Bronchial epithelial cell (primary cell): ENCODE results near the gene CHST8. TPM values are rescaled to one million over a fixed set of nuclear protein-coding genes. Genes with fewer than 3 reads are reported as not detected.
"Not testable (repeated sequence)": the region's sequence is repeated elsewhere in the genome, so short reads cannot be mapped to it uniquely, and the experiment has no call there.

Source experiments
- DNase-seq: peaks from one replicate; pipeline ENCODE4 v3.0.0-alpha.2; 2010; ENCODE audit warnings: low read depth
- FAIRE-seq: peaks from 2 replicates; lab custom pipeline; 2011; peaks lifted over from hg19 to GRCh38; lab: Jason Lieb, UNC
- H3K27me3 ChIP-seq: 2 replicates; pipeline ENCODE4 v1.5.1; 2011; ENCODE audit warnings: low read length; ENCODE audit not compliant: control insufficient read depth, insufficient read depth
- H3K36me3 ChIP-seq: 2 replicates; pipeline ENCODE4 v1.5.1; 2011; ENCODE audit warnings: low read length; ENCODE audit not compliant: control insufficient read depth, insufficient read depth
- H3K4me3 ChIP-seq: 2 replicates; pipeline ENCODE4 v1.5.1; 2011; ENCODE audit warnings: mild to moderate bottlenecking, low read depth, low read length, control low read depth
- total RNA-seq: library from RNA; depleted of rRNA; stranded (reverse); fragments of >200 nt; gene quantifications from 2 replicates; pipeline ENCODE4 v1.2.1, GENCODE V29; 2014
- TF ChIP-seq, protein P1 (sequence below): IDR thresholded peaks from 2 replicates; pipeline ENCODE4 v1.5.1; 2011; ENCODE audit warnings: mild to moderate bottlenecking, moderate library complexity, low read length, control low read depth, inconsistent platforms; ENCODE audit not compliant: insufficient read depth, severe bottlenecking

The CHST8 gene
- total RNA-seq, 1 donor from 2014 or later, result under 0.01 TPM

DNA sequence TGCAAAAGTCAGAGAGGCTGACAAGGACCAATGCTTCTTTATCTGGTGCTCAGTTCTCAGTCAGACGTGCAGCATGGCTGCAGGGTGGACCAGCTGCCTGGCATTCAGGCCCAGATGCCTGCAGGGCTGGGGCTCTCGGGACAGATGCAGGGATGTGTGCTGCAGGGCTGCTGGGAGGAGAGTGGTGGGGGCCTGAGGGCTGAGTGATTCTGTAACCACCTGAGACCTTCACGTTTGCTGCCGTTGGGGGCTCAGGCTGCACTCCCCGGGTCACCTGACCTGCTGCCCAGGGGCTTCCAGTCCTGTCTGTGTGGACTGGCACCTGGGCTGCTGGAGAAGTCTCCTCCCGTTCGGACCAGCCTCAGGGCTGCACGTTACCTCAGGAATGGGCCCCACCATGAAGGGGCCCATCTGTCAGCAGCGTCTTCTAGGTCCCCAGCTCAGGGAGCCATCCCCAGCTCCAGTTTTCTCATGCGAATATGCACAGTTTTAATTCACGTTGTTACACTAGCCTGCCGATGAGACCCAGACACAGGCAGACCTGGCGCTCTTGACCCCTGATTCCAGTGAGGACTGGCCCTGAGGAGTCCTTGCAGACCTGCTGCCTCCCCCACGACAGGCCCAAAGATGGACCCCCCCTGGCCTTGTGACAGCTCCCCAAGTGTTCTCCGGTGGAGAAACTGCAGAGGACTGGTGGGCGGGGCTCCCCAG, 191.8 kb downstream of the CHST8 start:
- TF ChIP-seq, protein P1, sequence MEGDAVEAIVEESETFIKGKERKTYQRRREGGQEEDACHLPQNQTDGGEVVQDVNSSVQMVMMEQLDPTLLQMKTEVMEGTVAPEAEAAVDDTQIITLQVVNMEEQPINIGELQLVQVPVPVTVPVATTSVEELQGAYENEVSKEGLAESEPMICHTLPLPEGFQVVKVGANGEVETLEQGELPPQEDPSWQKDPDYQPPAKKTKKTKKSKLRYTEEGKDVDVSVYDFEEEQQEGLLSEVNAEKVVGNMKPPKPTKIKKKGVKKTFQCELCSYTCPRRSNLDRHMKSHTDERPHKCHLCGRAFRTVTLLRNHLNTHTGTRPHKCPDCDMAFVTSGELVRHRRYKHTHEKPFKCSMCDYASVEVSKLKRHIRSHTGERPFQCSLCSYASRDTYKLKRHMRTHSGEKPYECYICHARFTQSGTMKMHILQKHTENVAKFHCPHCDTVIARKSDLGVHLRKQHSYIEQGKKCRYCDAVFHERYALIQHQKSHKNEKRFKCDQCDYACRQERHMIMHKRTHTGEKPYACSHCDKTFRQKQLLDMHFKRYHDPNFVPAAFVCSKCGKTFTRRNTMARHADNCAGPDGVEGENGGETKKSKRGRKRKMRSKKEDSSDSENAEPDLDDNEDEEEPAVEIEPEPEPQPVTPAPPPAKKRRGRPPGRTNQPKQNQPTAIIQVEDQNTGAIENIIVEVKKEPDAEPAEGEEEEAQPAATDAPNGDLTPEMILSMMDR, result no peak
- Histone ChIP-seq H3K27me3 (no peaks in the 10 kb centered on the region), H3K36me3 (peaks cover 25% of the 10 kb centered on the region), H3K4me3 (no peak overlapping the region)
- FAIRE-seq, result no peak
- DNase-seq, result no peak

DNA sequence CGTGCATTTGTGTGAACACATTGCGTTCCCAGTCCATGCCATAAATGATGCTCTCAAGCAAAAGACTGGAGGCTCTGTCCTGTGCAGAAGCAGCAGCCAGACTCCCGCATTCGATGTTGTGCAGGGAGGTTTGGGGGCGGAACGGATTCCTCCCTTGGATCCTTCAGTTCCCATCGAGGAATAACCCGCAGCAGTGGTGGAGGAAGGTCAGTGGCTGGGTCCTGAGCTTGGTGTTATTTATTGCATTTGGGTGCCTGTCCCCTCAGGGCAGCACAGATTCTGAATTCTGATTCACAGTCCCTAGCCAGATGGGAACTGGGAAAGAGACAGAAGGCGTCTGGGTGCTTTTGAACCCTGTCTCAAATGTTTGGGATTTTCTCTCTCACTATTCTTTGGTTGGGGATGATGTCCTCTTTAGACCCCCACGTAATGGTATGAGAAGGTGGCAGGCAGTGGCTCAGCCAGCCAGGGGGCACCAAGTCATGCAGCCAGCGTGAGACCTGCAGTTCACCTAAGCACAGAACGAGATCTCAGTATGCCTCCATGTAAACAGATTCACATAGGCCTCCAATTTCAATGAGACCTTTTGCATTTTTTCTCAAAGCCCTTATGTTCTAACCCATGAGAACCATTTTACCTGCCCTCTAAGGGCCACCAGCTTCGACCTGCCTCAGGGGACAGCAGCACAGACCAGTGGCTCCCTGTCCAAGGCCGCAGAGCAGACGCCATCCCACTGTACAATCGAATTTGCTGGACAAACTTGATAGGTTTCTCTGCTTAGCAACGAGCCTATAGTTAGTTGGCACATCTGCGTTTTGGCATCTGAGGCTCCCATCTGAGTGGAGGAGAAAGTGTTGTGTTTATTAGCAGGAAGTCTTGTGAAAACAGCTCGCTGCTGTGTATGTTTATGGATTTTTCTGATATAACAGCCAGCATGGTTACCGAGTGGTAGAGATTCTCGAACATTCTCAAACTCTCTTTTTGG, 192.7 kb downstream of the CHST8 start:
- H3K36me3 ChIP-seq, result peaks cover 24% of the 10 kb centered on the region
- FAIRE-seq, result no peak

DNA sequence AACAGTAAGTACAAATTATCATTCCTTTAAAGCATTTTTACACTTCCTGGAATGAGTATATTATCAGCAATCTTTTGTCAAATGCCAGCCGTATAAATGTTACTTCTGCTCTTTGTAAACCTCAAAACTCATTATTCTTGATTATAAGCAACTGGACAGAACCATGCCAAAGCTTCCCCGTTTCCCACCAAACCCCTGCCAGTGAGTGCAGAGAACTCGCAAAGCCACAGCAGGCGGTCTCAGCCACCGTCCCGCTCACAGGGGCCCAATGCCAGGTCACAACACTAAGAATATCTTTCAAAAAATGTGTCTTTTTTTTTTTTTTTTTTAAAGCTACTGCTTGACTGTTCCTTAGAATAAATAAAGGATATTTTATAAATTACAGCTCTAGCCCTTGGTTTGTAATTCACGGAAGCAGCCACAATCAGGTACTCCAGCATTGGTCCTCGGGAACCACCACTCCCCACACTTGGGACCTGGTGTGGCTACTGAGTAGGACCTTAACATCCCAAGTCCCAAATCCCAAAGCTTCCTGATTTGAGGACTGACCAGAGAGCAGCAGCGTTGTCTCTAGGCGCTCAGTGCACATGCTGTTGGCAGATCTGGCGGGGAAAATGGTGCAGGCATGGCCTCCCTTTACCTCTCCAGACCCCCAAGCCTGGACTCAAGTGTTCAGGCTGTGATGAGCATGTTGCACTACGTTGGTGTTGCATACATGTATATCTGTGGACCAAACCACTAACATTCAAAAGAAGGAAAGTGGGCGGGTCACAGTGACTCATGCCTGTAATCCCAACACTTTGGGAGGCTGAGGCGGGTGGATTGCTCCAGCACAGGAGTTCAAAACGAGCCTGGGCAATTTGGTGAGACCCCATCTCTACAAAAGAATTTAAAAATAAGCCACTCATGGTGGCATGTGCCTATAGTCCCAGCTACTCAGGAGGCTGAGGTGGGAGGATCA, 193.9 kb downstream of the CHST8 start:
- peaks cover 18% of the 10 kb centered on the region for H3K36me3 ChIP-seq
- DNase-seq, result peak; percentile 54
- no peaks in the 10 kb centered on the region for H3K27me3 ChIP-seq
- H3K4me3 ChIP-seq, result no peak overlapping the region
- TF ChIP-seq, protein P1, result no peak
- FAIRE-seq, result no peak

More for the DNA sequence above, 192.7 kb downstream of the CHST8 start:
- TF ChIP-seq, protein P1, result no peak
- no peak for DNase-seq
- Histone ChIP-seq H3K27me3 (no peaks in the 10 kb centered on the region), H3K4me3 (no peak overlapping the region)

DNA sequence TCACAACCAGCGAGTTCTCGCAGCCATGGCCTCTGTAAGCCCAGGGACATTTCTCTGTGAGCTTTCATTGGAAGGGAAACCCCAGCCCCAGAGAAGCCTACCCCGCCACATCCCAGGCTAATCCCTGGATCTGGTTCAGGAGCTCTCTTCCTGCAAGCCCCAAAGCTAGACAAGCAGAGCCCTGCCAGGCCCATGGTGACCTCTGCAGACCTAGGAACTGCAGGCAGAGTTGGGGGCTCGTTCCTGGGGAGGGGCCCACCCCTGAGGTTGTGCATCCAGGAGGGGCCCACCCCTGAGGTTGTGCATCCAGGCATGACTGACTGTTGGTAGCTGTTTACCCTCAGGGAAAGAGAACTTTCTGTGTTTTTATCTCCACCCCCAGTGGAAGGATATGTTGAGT, 196.7 kb downstream of the CHST8 start:
- no peak overlapping the region for H3K4me3 ChIP-seq
- peaks cover 2% of the 10 kb centered on the region for H3K36me3 ChIP-seq
- TF ChIP-seq, protein P1, result no peak
- DNase-seq (no peak), FAIRE-seq (no peak)
- H3K27me3 ChIP-seq, result no peaks in the 10 kb centered on the region

DNA sequence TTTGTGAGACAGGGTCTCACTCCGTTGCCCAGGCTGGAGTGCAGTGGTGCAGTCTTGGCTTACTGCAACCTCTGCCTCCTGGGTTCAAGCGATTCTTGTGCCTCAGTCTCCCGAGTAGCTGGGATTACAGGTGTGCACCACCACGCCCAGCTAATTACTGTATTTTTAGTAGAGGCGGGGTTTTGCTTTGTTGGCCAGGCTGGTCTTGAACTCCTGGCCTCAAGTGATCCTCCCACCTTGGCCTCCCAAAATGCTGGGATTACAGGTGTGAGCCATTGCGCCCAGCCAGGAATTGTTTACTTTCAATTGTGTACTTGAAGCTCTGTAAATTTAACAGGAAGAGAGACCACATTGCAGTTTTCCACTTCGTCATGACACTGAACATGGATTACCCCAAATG, 197.3 kb downstream of the CHST8 start:
- H3K27me3 ChIP-seq, FAIRE-seq, DNase-seq, H3K4me3 ChIP-seq, H3K36me3 ChIP-seq: not testable (repeated sequence)
